Measurements from ENCODE around the gene SMS. TPM values are rescaled to one million over a fixed set of nuclear protein-coding genes. Genes with fewer than 3 reads are reported as not detected.
"Not testable (repeated sequence)": the region's sequence is repeated elsewhere in the genome, so short reads cannot be mapped to it uniquely, and the experiment has no call there.

Gene SMS
- total and polyA plus RNA-seq, 7 donors: 62.6 to 84.5 (median 65.8) TPM

- DNase-seq: no peak
- no peaks in the 10 kb centered on the region for H3K27me3 ChIP-seq
- TF ChIP-seq POLR2A (IDR thresholded peaks at IDR 0.05): no peak
- H3K27ac ChIP-seq: peak overlapping the region in 2 of 4 donors; percentile 58 to 67
- H3K36me3 ChIP-seq: no peaks in the 10 kb centered on the region
- no peak overlapping the region for H3K4me3 ChIP-seq
- H3K9me3 ChIP-seq: no peaks in the 10 kb centered on the region
- WGBS, 2 donors: 30 to 71% methylated on average over 8 of the region's 8 CpGs
- intact Hi-C loops (cut with DNase I): loop anchor here (10.0 kb wide), 1 partner anchor 204 kb away; no protein-coding TSS in a partner anchor
- peaks cover 0 to 35% (median 28%) of the 10 kb centered on the region in 4 donors for H3K4me1 ChIP-seq
Observed at GRCh38 chrX:21948897-21949578, 8.5 kb downstream of the SMS start.

GRCh38 chrX:21949689-21950088 is 9.2 kb downstream of the SMS start:
- no peak for DNase-seq
- Histone ChIP-seq H3K4me3 (no peak overlapping the region), H3K27ac (peak overlapping the region in 1 of 4 donors; percentile 67), H3K9me3 (no peaks in the 10 kb centered on the region), H3K27me3 (no peaks in the 10 kb centered on the region), H3K4me1 (peaks cover 0 to 34% (median 28%) of the 10 kb centered on the region in 4 donors), H3K36me3 (no peaks in the 10 kb centered on the region)
- TF ChIP-seq POLR2A (IDR thresholded peaks at IDR 0.05) (no peak), POLR2AphosphoS5 (IDR thresholded peaks at IDR 0.05) (no peak), EP300 (IDR thresholded peaks at IDR 0.05) (no peak), CTCF (IDR thresholded peaks at IDR 0.05) (no peak)
- 89 to 91% methylated on average over 5 of the region's 5 CpGs for WGBS, 2 donors
- intact Hi-C loops (cut with DNase I): loop anchor here (10.0 kb wide), 1 partner anchor 205 kb away; no protein-coding TSS in a partner anchor

- H3K27me3 ChIP-seq; H3K27ac ChIP-seq; H3K36me3 ChIP-seq; DNase-seq; H3K9me3 ChIP-seq; intact Hi-C loops (cut with DNase I); H3K4me3 ChIP-seq: not testable (repeated sequence)
- WGBS, 2 donors: 60 to 83% methylated on average over 1 of the region's 1 CpG
- peaks cover 0 to 34% (median 31%) of the 10 kb centered on the region in 4 donors for H3K4me1 ChIP-seq
Observed at GRCh38 chrX:21950557-21950956, 10.0 kb downstream of the SMS start.

- Histone ChIP-seq H3K27me3 (no peaks in the 10 kb centered on the region), H3K27ac (no peak overlapping the region), H3K36me3 (no peaks in the 10 kb centered on the region), H3K9me3 (no peaks in the 10 kb centered on the region), H3K4me1 (peaks cover 0 to 21% (median 17%) of the 10 kb centered on the region in 4 donors), H3K4me3 (no peak overlapping the region)
- 77% methylated on average over 6 of the region's 6 CpGs for WGBS, 2 donors
- no peak for TF ChIP-seq EP300 (IDR thresholded peaks at IDR 0.05)
- no peak for TF ChIP-seq CTCF (IDR thresholded peaks at IDR 0.05)
- TF ChIP-seq POLR2A (IDR thresholded peaks at IDR 0.05): no peak
- intact Hi-C loops (cut with DNase I): no loop called here
- no peak for DNase-seq
Observed at GRCh38 chrX:21952624-21953023, 12.1 kb downstream of the SMS start.

- H3K27ac ChIP-seq; H3K4me3 ChIP-seq; H3K27me3 ChIP-seq; H3K36me3 ChIP-seq; intact Hi-C loops (cut with DNase I); H3K9me3 ChIP-seq; DNase-seq: not testable (repeated sequence)
- H3K4me1 ChIP-seq: peaks cover 0 to 18% (median 13%) of the 10 kb centered on the region in 4 donors
- WGBS, 2 donors: 79 to 83% methylated on average over 6 of the region's 6 CpGs
Observed at GRCh38 chrX:21953195-21953830, 12.8 kb downstream of the SMS start.

GRCh38 chrX:21955403-21956189 is 15.1 kb downstream of the SMS start:
- no peaks in the 10 kb centered on the region for H3K36me3 ChIP-seq
- no peak for DNase-seq
- H3K9me3 ChIP-seq: no peaks in the 10 kb centered on the region
- intact Hi-C loops (cut with DNase I): no loop called here
- H3K4me1 ChIP-seq: peaks cover 0 to 16% (median 10%) of the 10 kb centered on the region in 4 donors
- H3K27me3 ChIP-seq: no peaks in the 10 kb centered on the region
- H3K27ac ChIP-seq: peak overlapping the region in 1 of 4 donors; percentile 21
- TF ChIP-seq EP300 (IDR thresholded peaks at IDR 0.05) (no peak), POLR2A (IDR thresholded peaks at IDR 0.05) (no peak)
- WGBS, 2 donors: 36 to 75% methylated on average over 7 of the region's 7 CpGs
- H3K4me3 ChIP-seq: no peak overlapping the region
